ENCODE measurements around the gene AGBL4. TPM values are rescaled to one million over a fixed set of nuclear protein-coding genes. Genes with fewer than 3 reads are reported as not detected.

The AGBL4 gene
- total RNA-seq, 1 experiment from 2014 or later = not detected

- ATAC-seq = no peak
- CTCF ChIA-PET = no interaction called here
- intact Hi-C loops (cut with micrococcal nuclease) = no loop called here
Observed at GRCh38 chr1:49597436-49597835, 426.3 kb downstream of the AGBL4 start.

GRCh38 chr1:49576327-49576901 lies 447.3 kb downstream of the AGBL4 start:
- TF ChIP-seq SRF (IDR thresholded peaks at IDR 0.05; ENCODE audit: low read depth) (no peak), ELF1 (IDR thresholded peaks at IDR 0.05; ENCODE audit: borderline replicate concordance, low read depth) (no peak), EZH2phosphoT487 (IDR thresholded peaks at IDR 0.05; ENCODE audit: borderline replicate concordance) (no peak), ZNF274 (IDR thresholded peaks at IDR 0.05; ENCODE audit: low read depth, low read length) (no peak), EGR1 (IDR thresholded peaks at IDR 0.05; ENCODE audit: low read depth) (no peak), FOSL1 (IDR thresholded peaks at IDR 0.05; ENCODE audit: low read depth) (no peak), CEBPB (IDR thresholded peaks at IDR 0.05; ENCODE audit: low read depth) (no peak), EZH2 (IDR thresholded peaks at IDR 0.05) (no peak), ZFX (IDR thresholded peaks at IDR 0.05) (no peak), SP1 (IDR thresholded peaks at IDR 0.05; ENCODE audit: low read depth) (no peak), RAD21 (IDR thresholded peaks at IDR 0.05; ENCODE audit: low read depth) (no peak), POLR2AphosphoS5 (IDR thresholded peaks at IDR 0.05; ENCODE audit: low read depth, low read length) (no peak), REST (IDR thresholded peaks at IDR 0.05; ENCODE audit: low read depth) (no peak), POLR2A (IDR thresholded peaks at IDR 0.05; ENCODE audit: borderline replicate concordance, extremely low read depth, insufficient read depth, insufficient read length) (no peak)
- TF ChIP-seq, protein P1, sequence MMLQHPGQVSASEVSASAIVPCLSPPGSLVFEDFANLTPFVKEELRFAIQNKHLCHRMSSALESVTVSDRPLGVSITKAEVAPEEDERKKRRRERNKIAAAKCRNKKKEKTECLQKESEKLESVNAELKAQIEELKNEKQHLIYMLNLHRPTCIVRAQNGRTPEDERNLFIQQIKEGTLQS (IDR thresholded peaks at IDR 0.05) = no peak
- Histone ChIP-seq H4K20me1 (ENCODE audit: insufficient read depth) (no peaks in the 10 kb centered on the region), H3K36me3 (ENCODE audit: control insufficient read depth in 1 of 2, insufficient read depth in 2 of 2, low read length in 2 of 2) (no peaks in the 10 kb centered on the region), H3K27ac (ENCODE audit: low read depth, low read length) (no peak overlapping the region), H3K79me2 (ENCODE audit: insufficient read depth, low read length) (no peaks in the 10 kb centered on the region), H3K4me3 (replicated peaks in 1 of 2; ENCODE audit: low read depth in 1 of 2, low read length in 2 of 2) (no peak overlapping the region), H2AFZ (ENCODE audit: low read depth, low read length, poor library complexity, severe bottlenecking) (no peak overlapping the region), H3K9ac (ENCODE audit: low read length) (no peak overlapping the region), H3K27me3 (ENCODE audit: insufficient read depth, low read length) (no peaks in the 10 kb centered on the region), H3K4me2 (ENCODE audit: low read length) (no peak overlapping the region), H3K4me1 (ENCODE audit: control insufficient read depth in 1 of 2, insufficient read depth in 2 of 2, low read length in 2 of 2) (no peaks in the 10 kb centered on the region), H3K9me2 (ENCODE audit: insufficient read depth) (no peaks in the 10 kb centered on the region), H3K9me3 (ENCODE audit: control insufficient read depth in 1 of 2, insufficient read depth in 1 of 2, low read depth in 1 of 2, low read length in 2 of 2) (peaks cover 2% of the 10 kb centered on the region in 2 experiments; a peak in 2 of 4 replicates)
- RAD21 ChIA-PET (ENCODE audit: low non-redundant PET in 1 of 2, low total read pairs in 2 of 2, uncharacterized antibody in 2 of 2, unreplicated experiment in 2 of 2) = no interaction called here
- CTCF ChIA-PET = no interaction called here
- intact Hi-C loops (cut with micrococcal nuclease) = no loop called here
- DNase-seq (ENCODE audit: low read depth, low spot score) (no peak), ATAC-seq (no peak)
- BruUV-seq (replicated peaks) = no TSS peak
- POLR2A ChIA-PET = no interaction called here

More at GRCh38 chr1:49597436-49597835, 426.3 kb downstream of the AGBL4 start:
- no peak overlapping the region for H3K9ac ChIP-seq (ENCODE audit: low read length)
- H3K9me3 ChIP-seq (ENCODE audit: control insufficient read depth in 1 of 2, insufficient read depth in 1 of 2, low read depth in 1 of 2, low read length in 2 of 2) = peaks cover 0 to 3% of the 10 kb centered on the region in 2 experiments; a peak in 1 of 4 replicates
- no peak overlapping the region for H3K27ac ChIP-seq (ENCODE audit: low read depth, low read length)
- ChIA-PET RAD21 (ENCODE audit: low non-redundant PET in 1 of 2, low total read pairs in 2 of 2, uncharacterized antibody in 2 of 2, unreplicated experiment in 2 of 2) (no interaction called here), POLR2A (no interaction called here)
- H3K4me2 ChIP-seq (ENCODE audit: low read length) = no peak overlapping the region
- no TSS peak for BruUV-seq (replicated peaks)
- no peaks in the 10 kb centered on the region for H3K27me3 ChIP-seq (ENCODE audit: insufficient read depth, low read length)
- TF ChIP-seq, protein P1 (IDR thresholded peaks at IDR 0.05) = no peak
- TF ChIP-seq SP1 (IDR thresholded peaks at IDR 0.05; ENCODE audit: low read depth) (no peak), CBX3 (IDR thresholded peaks at IDR 0.05; ENCODE audit: low read depth) (no peak), MAX (IDR thresholded peaks at IDR 0.05) (no peak)
- DNase-seq (ENCODE audit: low read depth, low spot score) = no peak
- no peaks in the 10 kb centered on the region for H3K4me1 ChIP-seq (ENCODE audit: control insufficient read depth in 1 of 2, insufficient read depth in 2 of 2, low read length in 2 of 2)
- H3K36me3 ChIP-seq (ENCODE audit: control insufficient read depth in 1 of 2, insufficient read depth in 2 of 2, low read length in 2 of 2) = no peaks in the 10 kb centered on the region
- no peak overlapping the region for H2AFZ ChIP-seq (ENCODE audit: low read depth, low read length, poor library complexity, severe bottlenecking)
- no peaks in the 10 kb centered on the region for H3K9me2 ChIP-seq (ENCODE audit: insufficient read depth)
- H3K79me2 ChIP-seq (ENCODE audit: insufficient read depth, low read length) = no peaks in the 10 kb centered on the region
- no peaks in the 10 kb centered on the region for H4K20me1 ChIP-seq (ENCODE audit: insufficient read depth)
- H3K4me3 ChIP-seq (replicated peaks in 1 of 2; ENCODE audit: low read depth in 1 of 2, low read length in 2 of 2) = no peak overlapping the region

Measured in HCT116 (cell line).